K562 (cell line): Measurements from ENCODE around the gene NSMCE1. TPM values are rescaled to one million over a fixed set of nuclear protein-coding genes. Genes with fewer than 3 reads are reported as not detected.

Source experiments
- ATAC-seq: fragments of 200-7000 bp; cut with Tn5 transposase; 3 replicates; pipeline ENCODE4 v1.9.1; 2020; ENCODE audit warnings: moderate library complexity
- BruUV-seq: library from RNA; stranded (reverse); fragments of 400-500 nt; replicated peaks from 2 replicates; lab custom pipeline; 2021; lab: Mats Ljungman, UMichigan
- CTCF ChIA-PET: fragments of 300-600 bp; formaldehyde crosslinking; extraction: SDS; loops from one replicate; lab custom pipeline; 2021; ENCODE audit warnings: low intra/inter-chr PET ratio; lab: Yijun Ruan, JAX
- POLR2A ChIA-PET: fragments of 300-600, 350-650 bp; sonication (Branson Sonifier 250); formaldehyde crosslinking; extraction: SDS; loops from one replicate; lab custom pipeline; 2021; ENCODE audit warnings: antibody characterized with exemption, inconsistent platforms; lab: Yijun Ruan, JAX
- DNase-seq, 4 experiments: peaks; one replicate each; pipeline versions ENCODE4 v3.0.0 to v3.0.0-alpha.2; 2011 to 2018; ENCODE audit warnings: low spot score in 3 of 4, mixed read lengths in 3 of 4; ENCODE audit errors: extremely low read depth in 1 of 4
- FAIRE-seq: peaks from 2 replicates; lab custom pipeline; 2011; peaks lifted over from hg19 to GRCh38; lab: Jason Lieb, UNC
- H2AFZ ChIP-seq: 2 replicates; pipeline ENCODE4 v1.6.0; 2011; ENCODE audit warnings: low read depth, low read length, control low read depth, inconsistent platforms
- H3K27ac ChIP-seq: fragments of 200-600 bp; 3 replicates; pipeline ENCODE4 v1.8.0; 2011; ENCODE audit warnings: low read depth, mild to moderate bottlenecking, control low read depth, inconsistent platforms, low read length, moderate library complexity, mixed read lengths; ENCODE audit errors: extremely low read depth
- H3K27me3 ChIP-seq, 2 experiments: fragments of 300-600 bp in 1 of 2; 2 replicates in 1 of 2; 3 replicates in 1 of 2; pipeline versions ENCODE4 v1.6.0 to v1.8.0; 2011; ENCODE audit warnings: inconsistent platforms in 2 of 2, low read length in 2 of 2, mild to moderate bottlenecking in 1 of 2, mixed read lengths in 1 of 2, moderate library complexity in 1 of 2; ENCODE audit not compliant: control insufficient read depth in 2 of 2, insufficient read depth in 2 of 2
- H3K36me3 ChIP-seq: fragments of 300-600 bp; 3 replicates; pipeline ENCODE4 v1.8.0; 2011; ENCODE audit warnings: mild to moderate bottlenecking, low read length, inconsistent platforms; ENCODE audit not compliant: control insufficient read depth, insufficient read depth
- H3K4me1 ChIP-seq, 2 experiments: fragments of 200-600 bp in 1 of 2; replicated peaks in 1 of 2; 2 replicates in 1 of 2; 3 replicates in 1 of 2; pipeline versions ENCODE4 v1.5.1 to v1.8.0; 2011; ENCODE audit warnings: inconsistent platforms in 2 of 2, low read length in 2 of 2, mild to moderate bottlenecking in 1 of 2, mixed read lengths in 1 of 2, moderate library complexity in 1 of 2; ENCODE audit not compliant: control insufficient read depth in 2 of 2, insufficient read depth in 2 of 2
- H3K4me2 ChIP-seq: 2 replicates; pipeline ENCODE4 v1.6.1; 2011; ENCODE audit warnings: low read length, control low read depth, inconsistent platforms, mixed read lengths; ENCODE audit not compliant: insufficient read depth
- H3K4me3 ChIP-seq: fragments of 200-600 bp; sonication (generic), shearing (Covaris generic); 2 replicates; pipeline ENCODE4 v1.5.1; 2016; ENCODE audit warnings: control low read depth, inconsistent platforms
- H3K79me2 ChIP-seq: fragments of 200-600 bp; 3 replicates; pipeline ENCODE4 v1.8.0; 2011; ENCODE audit warnings: low read length, inconsistent platforms; ENCODE audit not compliant: control insufficient read depth, insufficient read depth
- H3K9ac ChIP-seq, 2 experiments: 2 replicates each; pipeline versions ENCODE4 v1.6.0 to v1.6.1; 2011; ENCODE audit warnings: low read depth in 2 of 2, low read length in 2 of 2, control low read depth in 1 of 2, inconsistent platforms in 1 of 2, mild to moderate bottlenecking in 1 of 2, mixed read lengths in 1 of 2; ENCODE audit not compliant: insufficient read depth in 1 of 2
- H3K9me1 ChIP-seq: one replicate; pipeline ENCODE4 v1.6.0; 2011; ENCODE audit warnings: inconsistent platforms, mild to moderate bottlenecking, low read length, moderate library complexity; ENCODE audit not compliant: control insufficient read depth, insufficient read depth
- H3K9me3 ChIP-seq: replicated peaks from 2 replicates; pipeline ENCODE4 v1.5.1; 2011; ENCODE audit warnings: low read depth, low read length, inconsistent platforms; ENCODE audit not compliant: control insufficient read depth, insufficient read depth
- H4K20me1 ChIP-seq: replicated peaks from 2 replicates; pipeline ENCODE4 v1.6.1; 2011; ENCODE audit warnings: low read length, inconsistent platforms, mixed read lengths; ENCODE audit not compliant: control insufficient read depth, insufficient read depth
- CTCFL ChIP-seq: IDR thresholded peaks from 2 replicates; pipeline ENCODE4 v1.6.1; 2011; ENCODE audit warnings: borderline replicate concordance, low read depth, mild to moderate bottlenecking, moderate library complexity, low read length; ENCODE audit not compliant: insufficient read depth, poor library complexity, severe bottlenecking
- GMEB1 ChIP-seq: fragments of 250-450 bp; sonication (Bioruptor Pico); IDR thresholded peaks from 2 replicates; pipeline ENCODE4 v1.4.0; 2020; ENCODE audit warnings: mild to moderate bottlenecking
- IRF1 ChIP-seq: sonication (generic); formaldehyde crosslinking; IDR thresholded peaks from 2 replicates; pipeline ENCODE4 v1.8.0; 2022; ENCODE audit warnings: missing genetic modification reagents, mild to moderate bottlenecking, borderline replicate concordance
- IRF2 ChIP-seq: sonication (generic); formaldehyde crosslinking; IDR thresholded peaks from 2 replicates; pipeline ENCODE4 v1.8.1; 2022; ENCODE audit warnings: mild to moderate bottlenecking, missing genetic modification reagents
- MIER1 ChIP-seq: fragments of 450-650 bp; IDR thresholded peaks from 2 replicates; pipeline ENCODE4 v1.6.1; 2016; ENCODE audit warnings: antibody characterized with exemption, mild to moderate bottlenecking, low read depth
- PTTG1 ChIP-seq: fragments of 450-650 bp; IDR thresholded peaks from 2 replicates; pipeline ENCODE4 v1.6.1; 2016; ENCODE audit warnings: low read depth, mild to moderate bottlenecking, missing genetic modification characterization, missing compliant biosample characterization
- SMC3 ChIP-seq: conservative IDR thresholded peaks from 2 replicates; pipeline ENCODE4 v1.6.1; 2011; ENCODE audit warnings: low read depth, low read length, improper control_type of control experiment; ENCODE audit not compliant: insufficient read depth
- TBL1XR1 ChIP-seq, 2 experiments: IDR thresholded peaks; 2 replicates each; pipeline ENCODE4 v1.6.1; 2012; ENCODE audit warnings: improper control_type of control experiment in 2 of 2, low read length in 2 of 2, mild to moderate bottlenecking in 1 of 2
- TFE3 ChIP-seq: fragments of 450-650 bp; formaldehyde crosslinking; IDR thresholded peaks from 2 replicates; pipeline ENCODE4 v1.4.0; 2020; ENCODE audit warnings: mild to moderate bottlenecking, mixed read lengths
- ZBTB9 ChIP-seq: fragments of 450-650 bp; formaldehyde crosslinking; IDR thresholded peaks from 2 replicates; pipeline ENCODE4 v1.4.0; 2020; ENCODE audit warnings: mild to moderate bottlenecking, moderate library complexity
- ZFX ChIP-seq: sonication (generic); formaldehyde crosslinking; IDR thresholded peaks from 2 replicates; pipeline ENCODE4 v1.8.0; 2022; ENCODE audit warnings: mild to moderate bottlenecking, missing genetic modification reagents, moderate library complexity
- ZNF146 ChIP-seq: IDR thresholded peaks from one replicate; pipeline ENCODE4 v1.6.1; 2018; ENCODE audit warnings: missing compliant biosample characterization; ENCODE audit not compliant: unreplicated experiment
- ZSCAN29 ChIP-seq: fragments of 450-650 bp; IDR thresholded peaks from 2 replicates; pipeline ENCODE4 v1.6.1; 2017
- ZSCAN32 ChIP-seq: fragments of 450-650 bp; formaldehyde crosslinking; IDR thresholded peaks from 2 replicates; pipeline ENCODE4 v1.4.0; 2020; ENCODE audit warnings: mild to moderate bottlenecking, moderate library complexity
- WGBS: fragments of 100-300 bp; shearing (Covaris generic); methylation state at CpG from one replicate; pipeline ENCODE4 v1.1.6; 2016; ENCODE audit warnings: low coverage, mixed read lengths; ENCODE audit not compliant: insufficient coverage; ENCODE audit errors: missing lambda C conversion rate; 5-methylcytosine and 5-hydroxymethylcytosine counted together
- in situ Hi-C: fragments of 300-500 bp; cut with MboI; formaldehyde crosslinking; loops from 4 replicates; pipeline ENCODE4 v1.15.0; 2018; ENCODE audit warnings: inconsistent platforms, mixed read lengths
- intact Hi-C: fragments of 100-400 bp; cut with micrococcal nuclease; formaldehyde crosslinking; loops from 2 replicates; pipeline ENCODE4 v1.14.2; 2022
- polyA plus RNA-seq, 8 experiments: library from polyadenylated mRNA; depleted of rRNA in 4 of 8; stranded (reverse) in 5 of 8; unstranded in 3 of 8; fragments of >200 nt; fragmentation: Nextera tagmentation in 2 of 8; fragmentation: Illumina TruSeq in 1 of 8; extraction: Ambion mirVana in 2 of 8; extraction: Trizol in 1 of 8; gene quantifications; 2 replicates each; pipeline versions ENCODE4 v1.2.1 to v1.2.3, GENCODE V29; 2011 to 2014; ENCODE audit warnings: inconsistent platforms in 1 of 8, missing spikeins in 1 of 8
- total RNA-seq, 7 experiments: library from RNA; depleted of rRNA in 6 of 7; stranded (reverse); fragments of >200 nt in 6 of 7; fragmentation: Illumina TruSeq in 2 of 7; extraction: Trizol in 2 of 7; gene quantifications; 2 replicates each; pipeline versions ENCODE4 v1.2.1 to v1.2.3, GENCODE V29; 2011 to 2021; ENCODE audit warnings: low replicate concordance in 1 of 7

The NSMCE1 gene
- total and polyA plus RNA-seq, 9 of the 15 experiments (the other 6 are each of a cell fraction or from before 2014, with no cell fraction given), result 52.1 to 163 (median 61.5) TPM

- POLR2A ChIA-PET, result no interaction called here
- TF ChIP-seq ZBTB9 (CRISPR knock-in tag), result no peak
- no peak for TF ChIP-seq SMC3
- TF ChIP-seq TFE3 (CRISPR knock-in tag), result no peak
- TF ChIP-seq CTCFL, result no peak
- TF ChIP-seq ZFX (CRISPR knock-in tag), result no peak
- no peak for TF ChIP-seq PTTG1 (tag)
- TF ChIP-seq IRF1 (CRISPR knock-in tag), result no peak
- no peak for TF ChIP-seq IRF2
- TF ChIP-seq ZNF146, result no peak
- no peak for TF ChIP-seq MIER1
- no peak for TF ChIP-seq GMEB1 (CRISPR knock-in tag)
- no peak for TF ChIP-seq TBL1XR1 (IDR thresholded peaks at IDR 0.05; ENCODE audit: low read length in 2 of 2)
- no peak for TF ChIP-seq ZSCAN29
- TF ChIP-seq ZSCAN32, result no peak
Measured at GRCh38 chr16:27208081-27208680, 60.4 kb downstream of the NSMCE1 start.

More at GRCh38 chr16:27208081-27208680, 60.4 kb downstream of the NSMCE1 start:
- CTCF ChIA-PET, result no interaction called here
- Histone ChIP-seq H3K9me1 (no peaks in the 10 kb centered on the region), H3K9me3 (no peaks in the 10 kb centered on the region), H4K20me1 (no peaks in the 10 kb centered on the region), H2AFZ (no peak overlapping the region), H3K36me3 (peaks cover 16% of the 10 kb centered on the region; the same call in 1 of the 3 replicates), H3K27ac (no peak overlapping the region), H3K4me2 (no peak overlapping the region), H3K9ac (no peak overlapping the region), H3K79me2 (peaks cover 20% of the 10 kb centered on the region), H3K27me3 (no peaks in the 10 kb centered on the region), H3K4me3 (no peak overlapping the region), H3K4me1 (peaks cover 10 to 17% of the 10 kb centered on the region in 2 experiments)
- 73% methylated on average over 8 of the region's 8 CpGs for WGBS
- FAIRE-seq, result no peak
- DNase-seq, result no peak
- ATAC-seq, result no peak
- in situ Hi-C loops (no loop called here), intact Hi-C loops (no loop called here)
- no TSS peak for BruUV-seq
